Right forelimb (tissue), 1 donor: ENCODE results near the gene PPP2R2B.
"Not testable (repeated sequence)": the region's sequence is repeated elsewhere in the genome, so short reads cannot be mapped to it uniquely, and the experiment has no call there.

Experiments
- DNase-seq: peaks from one replicate; pipeline ENCODE4 v3.0.0-alpha.2; 2018

Gene PPP2R2B

GRCh38 chr5:146588331-146589027 is 290.1 kb downstream of the PPP2R2B start:
- DNase-seq = no peak

GRCh38 chr5:146586752-146587151 is 291.8 kb downstream of the PPP2R2B start:
- DNase-seq = no peak

DNA sequence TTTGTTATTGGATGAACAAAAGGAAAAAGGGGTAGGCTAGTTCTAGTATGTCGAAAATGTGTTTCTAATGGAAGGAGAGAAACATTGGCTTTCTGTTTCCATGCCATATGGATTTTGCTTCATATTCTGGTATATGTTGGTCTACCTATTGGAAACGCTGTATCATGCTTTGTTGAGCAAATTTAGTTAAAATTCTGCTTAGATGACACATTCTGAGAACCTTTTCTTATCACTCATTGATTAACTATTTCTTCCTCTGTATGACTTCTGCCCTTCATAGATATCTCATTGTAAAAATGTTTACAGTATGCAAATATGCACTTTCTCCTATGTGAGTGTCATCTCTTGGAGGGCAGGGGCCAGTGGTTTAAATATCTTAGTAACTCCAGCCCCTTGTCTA is 293.8 kb downstream of the PPP2R2B start:
- no peak for DNase-seq

- no peak for DNase-seq
Observed at GRCh38 chr5:146582051-146582596, 296.4 kb downstream of the PPP2R2B start.

DNA sequence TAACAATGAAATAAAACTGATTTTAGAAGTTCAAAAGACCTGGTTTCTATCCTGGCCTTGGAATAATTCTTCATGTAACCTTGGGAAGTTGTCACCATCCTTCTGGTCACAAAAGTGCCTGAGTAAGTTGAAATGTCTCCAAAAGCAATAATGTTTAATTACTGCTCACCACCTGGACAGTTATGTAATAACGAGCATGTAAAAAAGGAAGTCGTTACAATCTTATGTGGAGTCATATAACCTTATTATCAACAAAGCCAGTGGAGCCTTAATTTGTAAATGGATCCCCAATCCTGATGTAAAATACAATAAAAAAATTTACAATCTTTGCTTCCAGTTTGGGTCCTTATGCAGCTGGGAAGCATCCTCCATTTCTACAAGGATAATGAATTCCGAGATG is 298.3 kb downstream of the PPP2R2B start:
- DNase-seq = no peak

DNA sequence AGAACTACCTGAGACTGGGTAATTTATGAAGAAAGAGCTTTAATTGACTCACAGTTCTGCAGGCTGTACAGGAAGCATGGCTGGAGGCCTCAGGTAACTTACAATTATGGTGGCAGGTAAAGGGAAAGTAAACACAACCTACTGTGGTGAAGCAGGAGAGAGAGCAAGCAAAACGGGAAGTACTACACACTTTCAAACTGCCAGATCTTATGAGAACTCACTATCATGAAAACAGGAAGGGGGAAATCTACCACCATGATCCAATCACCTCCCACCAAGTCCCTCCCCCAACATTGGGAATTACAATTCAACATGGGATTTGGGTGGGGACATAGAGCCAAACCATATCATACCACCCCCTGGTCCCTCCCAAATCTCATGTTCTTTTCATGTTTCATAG is 303.8 kb downstream of the PPP2R2B start:
- DNase-seq = no peak

DNA sequence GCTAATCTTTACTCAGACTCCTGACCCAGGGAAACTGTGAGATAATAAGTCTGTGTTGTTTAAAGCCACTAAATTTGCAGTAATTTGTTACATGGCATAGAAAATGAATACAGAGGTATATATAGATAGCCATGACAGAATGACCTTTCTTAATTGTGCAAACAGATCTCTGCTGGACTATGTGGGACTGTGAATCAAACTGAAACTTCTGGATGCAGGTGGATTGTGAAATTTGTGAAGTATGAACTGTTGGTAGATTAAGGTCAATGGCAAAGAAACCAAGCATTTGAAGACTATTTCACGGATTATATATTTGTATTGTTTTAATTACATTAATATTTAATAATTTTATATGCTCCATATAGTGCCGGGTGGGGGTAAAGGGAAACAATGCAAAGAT is 310.4 kb downstream of the PPP2R2B start:
- DNase-seq = no peak

- no peak for DNase-seq
Observed at GRCh38 chr5:146565764-146566367, 312.7 kb downstream of the PPP2R2B start.

DNA sequence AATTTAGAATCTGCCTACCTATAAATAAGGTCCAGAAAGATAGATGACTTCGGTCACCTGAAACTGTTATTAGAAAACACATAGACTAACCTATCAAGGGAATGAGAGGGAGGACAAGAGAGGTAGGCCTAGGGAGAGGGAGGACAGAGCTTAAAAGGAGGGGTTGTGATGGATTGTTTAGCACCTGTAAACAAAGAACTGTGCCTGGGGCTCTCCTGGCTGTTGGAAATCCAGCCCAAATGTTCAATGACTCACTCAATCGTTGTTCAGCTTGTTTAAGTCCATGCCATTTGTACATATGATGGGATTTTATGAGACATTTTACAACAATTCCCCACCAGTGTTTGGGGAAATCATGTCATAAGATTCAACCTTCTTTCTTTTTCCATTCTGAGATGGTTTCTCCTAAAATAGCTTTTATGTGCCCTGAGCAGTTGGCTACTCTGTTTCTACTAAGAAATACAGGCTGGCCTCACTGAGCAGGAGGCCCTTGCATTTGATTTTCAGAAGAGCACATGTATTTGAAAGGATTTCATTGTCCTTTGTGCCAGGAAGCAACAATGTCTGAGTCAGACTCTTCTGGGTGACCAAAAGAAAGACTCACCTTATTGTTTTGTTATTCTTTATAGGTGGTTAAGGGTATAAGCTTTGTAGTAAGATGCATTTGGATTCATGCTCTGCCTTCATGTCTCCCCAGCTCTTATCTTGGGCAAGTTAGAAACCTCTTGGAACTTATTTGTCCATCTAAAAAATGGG is 314.4 kb downstream of the PPP2R2B start:
- DNase-seq = no peak

DNA sequence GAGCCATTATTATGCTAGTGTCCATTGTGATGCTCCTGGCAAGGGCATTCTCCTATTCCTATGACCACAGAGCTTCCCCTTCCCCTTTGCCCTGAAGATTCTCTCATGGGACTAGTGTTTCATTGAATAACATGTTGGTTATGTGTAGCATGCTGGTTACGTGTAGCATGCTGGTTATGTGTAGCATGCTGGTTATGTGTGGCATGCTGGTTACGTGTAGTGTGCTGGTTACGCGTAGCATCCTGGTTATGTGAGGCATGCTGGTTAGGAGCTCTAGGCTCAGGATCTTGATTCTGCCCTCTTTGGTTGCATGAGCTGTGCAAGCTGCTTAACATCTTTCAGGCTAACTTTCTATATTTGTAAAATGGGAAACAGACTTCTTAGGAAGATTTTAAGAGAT is 316.1 kb downstream of the PPP2R2B start:
- no peak for DNase-seq

- no peak for DNase-seq
Observed at GRCh38 chr5:146561711-146562110, 316.8 kb downstream of the PPP2R2B start.

DNA sequence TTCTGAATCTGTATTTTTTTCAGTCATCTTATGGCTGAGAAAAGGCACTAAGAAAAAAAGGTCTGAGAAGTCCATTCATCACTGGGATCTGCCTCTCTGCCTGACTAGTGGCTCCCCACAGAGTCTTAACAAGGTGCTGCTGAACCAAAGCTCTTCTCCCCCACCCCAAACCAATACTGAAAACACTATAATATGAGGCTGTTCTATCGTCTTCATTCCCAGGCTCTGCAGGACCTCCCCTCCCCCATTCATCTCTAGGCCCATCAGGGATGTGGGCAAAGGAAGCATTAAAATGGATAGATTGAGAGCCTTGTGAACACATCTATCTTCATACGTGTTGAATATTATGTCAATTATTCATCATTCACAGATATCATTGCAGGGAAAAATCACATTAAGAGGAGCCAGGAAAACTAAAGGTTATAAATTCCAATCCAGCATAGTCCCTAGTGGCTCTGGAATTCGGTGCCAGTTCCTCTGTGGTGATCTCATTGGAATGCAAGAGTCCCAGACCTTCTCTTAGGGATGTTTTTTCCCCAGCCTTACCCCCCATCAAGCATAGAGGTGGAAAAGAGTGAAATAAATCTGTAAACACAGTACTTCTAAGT is 318.2 kb downstream of the PPP2R2B start:
- DNase-seq = no peak

DNA sequence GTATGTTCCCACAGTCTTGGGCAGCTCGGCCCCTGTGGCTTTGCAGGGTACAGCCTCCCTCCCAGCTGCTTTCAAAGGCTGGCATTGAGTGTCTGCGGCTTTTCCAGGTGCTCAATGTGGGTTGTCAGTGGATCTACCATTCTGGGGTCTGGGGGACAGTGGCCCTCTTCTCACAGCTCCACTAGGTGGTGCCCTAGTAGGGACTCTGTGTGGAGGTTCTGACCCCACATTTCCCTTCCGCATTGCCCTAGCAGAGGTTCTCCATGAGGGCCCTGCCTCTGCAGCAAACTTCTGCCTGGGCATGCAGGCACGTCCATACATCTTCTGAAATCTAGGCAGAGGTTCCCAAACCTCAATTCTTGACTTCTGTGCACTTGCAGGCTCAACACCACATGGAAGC is 321.7 kb downstream of the PPP2R2B start:
- not testable (repeated sequence) for DNase-seq

- no peak for DNase-seq
Observed at GRCh38 chr5:146553446-146553845, 325.1 kb downstream of the PPP2R2B start.

DNA sequence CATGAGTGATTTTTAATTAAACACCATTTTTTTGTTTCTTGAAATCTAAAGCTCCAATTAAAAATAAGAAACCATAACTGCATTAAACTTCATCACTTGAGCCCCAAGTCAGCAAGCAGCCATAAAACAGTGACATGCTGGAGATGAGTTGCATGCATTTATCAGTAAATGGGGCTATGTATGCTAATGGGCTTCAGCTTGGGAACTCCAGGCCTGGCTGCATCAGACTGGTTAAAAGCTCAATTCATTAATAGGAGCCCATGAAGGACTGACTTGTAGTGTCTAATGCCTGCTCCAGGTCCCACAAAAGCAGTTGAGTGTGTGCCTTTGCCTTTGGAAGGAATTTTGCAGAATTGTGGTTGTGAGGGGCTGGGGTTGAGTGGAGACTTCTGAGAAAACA is 328.9 kb downstream of the PPP2R2B start:
- DNase-seq = no peak

DNA sequence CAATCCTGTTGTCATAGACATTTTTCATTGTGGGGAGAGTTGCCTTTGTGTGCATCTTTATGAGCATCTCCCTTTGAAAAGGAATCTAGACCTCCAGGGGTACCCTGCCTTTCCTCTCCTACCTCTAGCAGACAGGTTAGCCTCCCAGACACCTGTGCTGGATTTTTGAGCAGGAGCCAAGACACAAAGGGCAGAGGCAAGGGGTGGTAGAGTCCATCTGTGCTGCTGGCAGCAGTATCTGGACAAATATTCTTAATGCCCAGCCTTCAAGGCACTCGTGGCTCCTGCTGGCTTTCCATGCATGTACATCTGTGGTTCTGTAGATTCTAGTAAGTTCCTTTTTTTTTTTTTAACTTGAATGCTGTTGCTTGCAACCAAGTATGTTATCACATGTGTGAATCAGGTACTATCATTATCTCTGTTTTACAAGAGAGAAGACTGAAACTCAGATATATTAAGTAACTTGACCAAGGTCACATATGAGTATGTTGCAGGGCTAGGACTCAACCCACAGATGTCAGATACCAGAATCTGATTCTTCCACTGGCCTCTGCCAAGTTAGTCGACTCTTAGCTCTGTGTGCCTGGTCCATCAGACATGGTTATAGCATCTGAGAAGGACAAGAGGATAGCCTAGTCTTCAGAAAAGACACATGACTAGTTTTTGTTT is 329.6 kb downstream of the PPP2R2B start:
- no peak for DNase-seq

DNA sequence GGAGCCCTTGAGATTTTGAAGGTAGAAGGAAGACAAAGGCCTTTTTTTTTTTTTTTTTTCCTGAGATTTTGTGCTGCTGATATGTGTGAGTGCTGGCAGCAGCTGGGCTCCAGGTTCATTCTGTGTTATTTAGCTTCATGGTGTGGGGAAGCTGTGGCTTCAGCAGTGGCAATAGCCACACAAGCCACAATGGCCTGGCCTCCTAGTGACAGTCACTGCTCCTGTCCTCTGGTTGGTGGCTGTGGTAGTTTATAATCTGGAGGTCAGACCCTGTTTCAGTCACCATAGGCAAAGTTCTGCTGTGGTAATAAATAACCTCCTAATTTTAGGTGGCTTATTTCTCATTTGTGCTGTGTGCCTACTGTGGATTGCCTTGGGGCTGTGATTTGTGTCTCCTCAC is 334.3 kb downstream of the PPP2R2B start:
- no peak for DNase-seq

- DNase-seq = peak; percentile 77
Observed at GRCh38 chr5:146541958-146542849, 336.4 kb downstream of the PPP2R2B start.

DNA sequence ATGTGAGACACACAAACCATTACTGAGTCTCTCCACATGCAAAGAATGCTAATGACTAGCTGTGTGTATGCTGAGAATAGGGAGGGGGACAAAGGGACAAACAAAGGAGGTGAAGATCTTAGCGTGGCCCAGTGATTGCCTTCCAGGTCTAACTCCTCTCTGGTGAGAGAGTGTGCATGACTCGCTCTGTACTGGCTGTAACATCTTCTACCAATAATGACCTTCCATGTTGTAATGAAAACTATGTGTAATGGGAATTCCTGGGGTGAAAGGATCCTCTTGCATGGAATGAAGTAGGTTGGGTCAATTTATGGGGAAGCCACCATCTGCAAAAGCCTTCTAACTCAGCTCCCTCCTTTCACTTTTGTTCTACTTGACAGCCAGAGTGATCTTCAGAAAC is 338.1 kb downstream of the PPP2R2B start:
- DNase-seq = no peak

DNA sequence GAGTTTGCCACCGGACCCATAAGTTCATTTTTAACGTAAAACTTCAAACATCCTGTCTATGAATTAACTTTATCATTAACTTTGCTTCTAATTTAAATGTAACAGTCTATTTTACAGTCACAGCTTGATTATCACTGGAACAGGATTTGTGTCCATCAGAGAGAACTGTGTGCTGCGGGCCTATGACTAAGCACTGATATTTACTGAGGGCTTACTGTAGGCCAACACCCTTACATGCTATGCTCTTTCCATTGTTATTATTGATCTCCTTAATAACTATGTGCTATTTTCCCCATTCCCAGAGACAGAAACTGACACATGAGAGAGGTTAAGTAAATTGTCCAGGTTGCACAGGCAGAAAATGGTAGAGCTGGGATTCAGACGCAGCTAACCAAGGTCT is 338.6 kb downstream of the PPP2R2B start:
- no peak for DNase-seq

DNA sequence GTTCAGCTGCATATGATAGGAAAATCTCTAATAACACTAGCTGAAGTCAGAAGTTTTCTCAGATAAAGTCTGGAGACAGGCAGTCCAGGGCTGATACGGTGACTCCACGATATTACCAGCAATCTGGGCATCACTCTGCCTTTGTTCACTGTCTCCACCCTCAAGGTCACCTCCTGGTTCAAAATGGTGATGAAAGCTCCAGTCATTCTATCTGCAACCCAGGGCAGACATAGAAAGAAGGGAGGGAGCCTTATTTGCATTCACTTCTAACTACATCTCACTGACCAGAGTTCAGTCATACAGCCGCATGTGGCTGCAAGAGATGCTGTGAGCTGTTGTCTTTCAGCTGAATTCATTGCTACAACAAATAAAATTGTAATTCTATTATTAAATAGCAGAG is 340.1 kb downstream of the PPP2R2B start:
- no peak for DNase-seq

DNA sequence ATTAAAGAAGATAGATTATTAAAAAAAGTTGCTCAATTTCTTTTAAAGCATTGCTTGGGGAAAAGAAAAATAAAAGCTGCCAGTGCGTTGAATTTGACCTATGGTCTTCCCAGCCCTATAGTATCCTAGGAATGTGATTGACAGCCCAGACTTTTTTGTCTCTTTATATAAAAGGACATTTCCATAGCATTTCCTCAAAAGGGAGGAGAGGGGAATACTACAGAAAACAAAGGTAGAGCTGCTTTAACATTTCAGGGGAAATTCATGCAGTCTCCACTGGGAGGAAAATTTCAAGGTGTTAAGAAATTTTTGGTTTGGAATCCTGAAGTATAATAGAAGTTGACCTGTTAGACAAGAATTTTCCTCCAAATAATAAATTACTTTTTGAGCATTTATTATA is 344.7 kb downstream of the PPP2R2B start:
- no peak for DNase-seq
